Transverse colon (tissue), 3 donors: ENCODE data around the gene KRTAP1-5.

ENCODE experiments used
- POLR2A ChIP-seq: fragments of 450-650 bp; IDR thresholded peaks from one replicate; pipeline ENCODE4 v1.6.1; 2016; ENCODE audit warnings: antibody characterized with exemption, mild to moderate bottlenecking, moderate library complexity
- TF ChIP-seq, protein P1 (sequence below), 5 experiments: fragments of 200-600 bp in 3 of 5; fragments of 450-650 bp in 2 of 5; sonication (generic) in 3 of 5; IDR thresholded peaks; 1 replicate in 2 of 5; 2 replicates in 3 of 5; pipeline ENCODE4 v1.5.1; 2016 to 2017; ENCODE audit warnings: antibody characterized with exemption in 5 of 5, inconsistent platforms in 3 of 5, mild to moderate bottlenecking in 2 of 5, moderate library complexity in 1 of 5

- TF ChIP-seq, protein P1, sequence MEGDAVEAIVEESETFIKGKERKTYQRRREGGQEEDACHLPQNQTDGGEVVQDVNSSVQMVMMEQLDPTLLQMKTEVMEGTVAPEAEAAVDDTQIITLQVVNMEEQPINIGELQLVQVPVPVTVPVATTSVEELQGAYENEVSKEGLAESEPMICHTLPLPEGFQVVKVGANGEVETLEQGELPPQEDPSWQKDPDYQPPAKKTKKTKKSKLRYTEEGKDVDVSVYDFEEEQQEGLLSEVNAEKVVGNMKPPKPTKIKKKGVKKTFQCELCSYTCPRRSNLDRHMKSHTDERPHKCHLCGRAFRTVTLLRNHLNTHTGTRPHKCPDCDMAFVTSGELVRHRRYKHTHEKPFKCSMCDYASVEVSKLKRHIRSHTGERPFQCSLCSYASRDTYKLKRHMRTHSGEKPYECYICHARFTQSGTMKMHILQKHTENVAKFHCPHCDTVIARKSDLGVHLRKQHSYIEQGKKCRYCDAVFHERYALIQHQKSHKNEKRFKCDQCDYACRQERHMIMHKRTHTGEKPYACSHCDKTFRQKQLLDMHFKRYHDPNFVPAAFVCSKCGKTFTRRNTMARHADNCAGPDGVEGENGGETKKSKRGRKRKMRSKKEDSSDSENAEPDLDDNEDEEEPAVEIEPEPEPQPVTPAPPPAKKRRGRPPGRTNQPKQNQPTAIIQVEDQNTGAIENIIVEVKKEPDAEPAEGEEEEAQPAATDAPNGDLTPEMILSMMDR (IDR thresholded peaks at IDR 0.05): no peak
- TF ChIP-seq POLR2A: no peak
Observed at GRCh38 chr17:41071606-41072360, 44.8 kb upstream of the KRTAP1-5 start.
